Measurements from ENCODE around the gene PSME2. TPM values are rescaled to one million over a fixed set of nuclear protein-coding genes. Genes with fewer than 3 reads are reported as not detected.

PSME2 gene
- total RNA-seq, 2 experiments from 2014 or later: 188 to 290 TPM

- CTCF ChIA-PET (ENCODE audit: unreplicated experiment): interaction anchor here (2.2 kb wide), 1 partner anchor 11 kb away, joined by 6 read pairs; the partner anchor contains the start of gene IRF9
- Histone ChIP-seq H3K36me3 (ENCODE audit: insufficient read depth, low read length) (peaks cover 51% of the 10 kb centered on the region), H4K20me1 (ENCODE audit: insufficient read depth, low read length) (no peaks in the 10 kb centered on the region), H3K79me2 (ENCODE audit: insufficient read depth, low read depth, low read length) (peaks cover 14% of the 10 kb centered on the region; the same call in 1 of the 2 replicates), H3K4me1 (ENCODE audit: insufficient read depth, low read length, poor library complexity, severe bottlenecking) (peaks cover 11% of the 10 kb centered on the region), H2AFZ (ENCODE audit: low read length) (no peak overlapping the region), H3K4me2 (ENCODE audit: low read length) (no peak overlapping the region), H3K9me2 (ENCODE audit: insufficient read depth, low read length) (no peaks in the 10 kb centered on the region), H3K4me3 (ENCODE audit: low read depth, low read length, poor library complexity, severe bottlenecking) (no peak overlapping the region), H3K27ac (ENCODE audit: low read depth, low read length, poor library complexity, severe bottlenecking) (no peak overlapping the region), H3K9me3 (ENCODE audit: low read length) (no peaks in the 10 kb centered on the region)
- intact Hi-C loops (cut with micrococcal nuclease; ENCODE audit: unreplicated experiment): no loop called here
- POLR2A ChIA-PET: interaction anchor here (0.6 to 1.1 kb wide), 2 partner anchors 55 to 829 kb away, joined by 3 to 4 read pairs; partner anchors contain the start of gene PABPN1
- TF ChIP-seq EZH2phosphoT487 (IDR thresholded peaks at IDR 0.05; ENCODE audit: borderline replicate concordance, low read depth, low read length): no peak
- no peak for TF ChIP-seq CTCF (conservative IDR thresholded peaks at IDR 0.05; ENCODE audit: low read length)
- DNase-seq (ENCODE audit: low spot score): no peak
- BruUV-seq (replicated peaks): no TSS peak
These were observed 4.2 kb upstream of the PSME2 start for GRCh38 chr14:24150567-24150966.

- Histone ChIP-seq H3K4me3 (ENCODE audit: low read depth, low read length, poor library complexity, severe bottlenecking) (no peak overlapping the region), H3K27ac (ENCODE audit: low read depth, low read length, poor library complexity, severe bottlenecking) (no peak overlapping the region), H3K4me2 (ENCODE audit: low read length) (no peak overlapping the region), H4K20me1 (ENCODE audit: insufficient read depth, low read length) (no peaks in the 10 kb centered on the region), H3K4me1 (ENCODE audit: insufficient read depth, low read length, poor library complexity, severe bottlenecking) (peaks cover 16% of the 10 kb centered on the region), H3K79me2 (ENCODE audit: insufficient read depth, low read depth, low read length) (peaks cover 19% of the 10 kb centered on the region; the same call in 1 of the 2 replicates), H3K9me3 (ENCODE audit: low read length) (no peaks in the 10 kb centered on the region), H2AFZ (ENCODE audit: low read length) (no peak overlapping the region), H3K36me3 (ENCODE audit: insufficient read depth, low read length) (peaks cover 49% of the 10 kb centered on the region), H3K9me2 (ENCODE audit: insufficient read depth, low read length) (no peaks in the 10 kb centered on the region)
- ChIA-PET POLR2A (interaction anchor here (1.1 kb wide), 1 partner anchor 55 kb away, joined by 3 read pairs; no protein-coding TSS in a partner anchor), CTCF (ENCODE audit: unreplicated experiment) (interaction anchor here (2.2 kb wide), 1 partner anchor 11 kb away, joined by 6 read pairs; the partner anchor contains the start of gene IRF9)
- intact Hi-C loops (cut with micrococcal nuclease; ENCODE audit: unreplicated experiment): no loop called here
- BruUV-seq (replicated peaks): no TSS peak
- DNase-seq (ENCODE audit: low spot score): no peak
- no peak for TF ChIP-seq CTCF (conservative IDR thresholded peaks at IDR 0.05; ENCODE audit: low read length)
- TF ChIP-seq EZH2phosphoT487 (IDR thresholded peaks at IDR 0.05; ENCODE audit: borderline replicate concordance, low read depth, low read length): no peak
These were observed 3.7 kb upstream of the PSME2 start for GRCh38 chr14:24150061-24150460.

- Histone ChIP-seq H3K79me2 (ENCODE audit: insufficient read depth, low read depth, low read length) (peaks cover 19% of the 10 kb centered on the region; the same call in 1 of the 2 replicates), H3K4me1 (ENCODE audit: insufficient read depth, low read length, poor library complexity, severe bottlenecking) (peaks cover 17% of the 10 kb centered on the region), H3K4me2 (ENCODE audit: low read length) (no peak overlapping the region), H3K4me3 (ENCODE audit: low read depth, low read length, poor library complexity, severe bottlenecking) (no peak overlapping the region), H3K27ac (ENCODE audit: low read depth, low read length, poor library complexity, severe bottlenecking) (no peak overlapping the region), H3K36me3 (ENCODE audit: insufficient read depth, low read length) (peaks cover 49% of the 10 kb centered on the region), H3K9me3 (ENCODE audit: low read length) (no peaks in the 10 kb centered on the region), H4K20me1 (ENCODE audit: insufficient read depth, low read length) (no peaks in the 10 kb centered on the region), H3K9me2 (ENCODE audit: insufficient read depth, low read length) (no peaks in the 10 kb centered on the region), H2AFZ (ENCODE audit: low read length) (no peak overlapping the region)
- ChIA-PET POLR2A (interaction anchor here (1.1 to 3.9 kb wide), 2 partner anchors 54 to 55 kb away, joined by 3 to 20 read pairs; partner anchors contain the start of gene PCK2), CTCF (ENCODE audit: unreplicated experiment) (interaction anchor here (1.1 kb wide), 1 partner anchor 12 kb away, joined by 4 read pairs; the partner anchor contains the start of gene IRF9)
- no peak for DNase-seq (ENCODE audit: low spot score)
- BruUV-seq (replicated peaks): no TSS peak
- intact Hi-C loops (cut with micrococcal nuclease; ENCODE audit: unreplicated experiment): loop anchor here (10.0 kb wide), 1 partner anchor 845 kb away; the partner anchor contains the start of genes BCL2L2 and PPP1R3E
- TF ChIP-seq CTCF (conservative IDR thresholded peaks at IDR 0.05; ENCODE audit: low read length) (no peak), EZH2phosphoT487 (IDR thresholded peaks at IDR 0.05; ENCODE audit: borderline replicate concordance, low read depth, low read length) (no peak)
These were observed 3.0 kb upstream of the PSME2 start for GRCh38 chr14:24149302-24149969.
